Keratinocyte (primary cell): ENCODE measurements around the gene APOE.

ENCODE experiments used
- EZH2 ChIP-seq: IDR thresholded peaks from one replicate; pipeline ENCODE4 v1.6.1; 2012; ENCODE audit warnings: inconsistent platforms, mild to moderate bottlenecking, low read length, moderate library complexity
- TF ChIP-seq, protein P1 (sequence below), 3 experiments: IDR thresholded peaks in 1 of 3; conservative IDR thresholded peaks in 1 of 3; optimal IDR thresholded peaks in 1 of 3; 2 replicates in 2 of 3; 3 replicates in 1 of 3; pipeline versions ENCODE3 to v1.5.1; 2011; ENCODE audit warnings: low read length in 3 of 3, mild to moderate bottlenecking in 3 of 3, moderate library complexity in 2 of 3, control low read depth in 1 of 3, inconsistent platforms in 1 of 3; ENCODE audit not compliant: insufficient read depth in 2 of 3; ENCODE audit errors: extremely low read depth in 1 of 3

DNA sequence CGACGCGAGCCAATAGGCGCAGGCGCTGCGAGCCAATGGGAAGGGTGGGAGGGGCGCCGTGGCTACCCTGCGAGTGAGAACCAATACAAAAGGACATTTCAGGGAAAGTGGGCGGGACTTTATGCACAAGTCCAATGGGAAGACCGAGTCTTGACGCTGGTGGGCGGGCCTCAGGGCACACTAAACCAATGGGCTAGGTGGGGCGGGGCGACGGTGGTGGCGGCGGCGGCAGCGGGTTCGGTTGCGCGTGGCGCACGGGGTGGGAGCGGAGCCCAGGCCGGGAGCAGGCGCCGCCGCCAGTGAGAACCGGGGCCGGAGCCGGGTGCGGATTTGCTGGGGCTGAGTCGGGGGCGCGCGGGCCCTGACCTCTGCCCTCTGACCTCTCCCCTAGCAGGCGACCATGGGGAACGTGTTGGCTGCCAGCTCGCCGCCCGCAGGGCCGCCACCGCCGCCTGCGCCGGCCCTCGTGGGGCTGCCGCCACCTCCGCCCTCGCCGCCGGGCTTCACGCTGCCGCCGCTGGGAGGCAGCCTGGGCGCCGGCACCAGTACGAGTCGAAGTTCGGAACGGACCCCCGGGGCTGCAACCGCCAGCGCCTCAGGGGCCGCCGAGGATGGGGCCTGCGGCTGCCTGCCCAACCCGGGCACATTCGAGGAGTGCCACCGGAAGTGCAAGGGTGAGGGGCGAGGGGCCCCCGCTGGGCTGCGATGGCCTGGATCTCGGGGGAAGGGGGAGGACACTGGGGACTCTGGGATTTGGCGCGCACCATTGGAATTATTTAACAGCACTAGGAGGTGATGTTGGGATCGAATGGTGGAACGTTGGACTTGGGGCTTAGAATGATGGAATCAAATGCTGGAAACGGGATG is 14.3 kb upstream of the APOE start, which contains the start of gene TOMM40:
- TF ChIP-seq, protein P1, sequence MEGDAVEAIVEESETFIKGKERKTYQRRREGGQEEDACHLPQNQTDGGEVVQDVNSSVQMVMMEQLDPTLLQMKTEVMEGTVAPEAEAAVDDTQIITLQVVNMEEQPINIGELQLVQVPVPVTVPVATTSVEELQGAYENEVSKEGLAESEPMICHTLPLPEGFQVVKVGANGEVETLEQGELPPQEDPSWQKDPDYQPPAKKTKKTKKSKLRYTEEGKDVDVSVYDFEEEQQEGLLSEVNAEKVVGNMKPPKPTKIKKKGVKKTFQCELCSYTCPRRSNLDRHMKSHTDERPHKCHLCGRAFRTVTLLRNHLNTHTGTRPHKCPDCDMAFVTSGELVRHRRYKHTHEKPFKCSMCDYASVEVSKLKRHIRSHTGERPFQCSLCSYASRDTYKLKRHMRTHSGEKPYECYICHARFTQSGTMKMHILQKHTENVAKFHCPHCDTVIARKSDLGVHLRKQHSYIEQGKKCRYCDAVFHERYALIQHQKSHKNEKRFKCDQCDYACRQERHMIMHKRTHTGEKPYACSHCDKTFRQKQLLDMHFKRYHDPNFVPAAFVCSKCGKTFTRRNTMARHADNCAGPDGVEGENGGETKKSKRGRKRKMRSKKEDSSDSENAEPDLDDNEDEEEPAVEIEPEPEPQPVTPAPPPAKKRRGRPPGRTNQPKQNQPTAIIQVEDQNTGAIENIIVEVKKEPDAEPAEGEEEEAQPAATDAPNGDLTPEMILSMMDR (optimal IDR thresholded peaks at IDR 0.05 in 1 of 3, IDR thresholded peaks at IDR 0.05 in 1 of 3, conservative IDR thresholded peaks at IDR 0.05 in 1 of 3; ENCODE audit: extremely low read depth in 1 of 3, insufficient read depth in 2 of 3, low read length in 3 of 3), result no peak
- no peak for TF ChIP-seq EZH2
